Activated CD4-positive, CD25-positive, alpha-beta regulatory T cell treated with anti-CD3 and anti-CD28 coated beads, Interleukin-2, amount 50 U/mL, for 24 hours (primary cell): ENCODE measurements around the gene MTARC1.

Experiments used
- ATAC-seq, 2 donors: fragments of 150-1000 bp; cut with Tn5 transposase; one replicate each; pipeline ENCODE4 v1.10.0; 2021; ENCODE audit warnings: mild to moderate bottlenecking in 1 of 2, moderate library complexity in 1 of 2

The MTARC1 gene

GRCh38 chr1:220786337-220787068 is at the start of gene MTARC1:
TSS of gene MTARC1 (plus strand) at chr1:220786913. CDS start at chr1:220786945, 32 bp downstream.
- peak; percentile 13 to 28 for ATAC-seq

- ATAC-seq = no peak
These were observed 45.4 kb upstream of the MTARC1 start for GRCh38 chr1:220741349-220741748.

DNA sequence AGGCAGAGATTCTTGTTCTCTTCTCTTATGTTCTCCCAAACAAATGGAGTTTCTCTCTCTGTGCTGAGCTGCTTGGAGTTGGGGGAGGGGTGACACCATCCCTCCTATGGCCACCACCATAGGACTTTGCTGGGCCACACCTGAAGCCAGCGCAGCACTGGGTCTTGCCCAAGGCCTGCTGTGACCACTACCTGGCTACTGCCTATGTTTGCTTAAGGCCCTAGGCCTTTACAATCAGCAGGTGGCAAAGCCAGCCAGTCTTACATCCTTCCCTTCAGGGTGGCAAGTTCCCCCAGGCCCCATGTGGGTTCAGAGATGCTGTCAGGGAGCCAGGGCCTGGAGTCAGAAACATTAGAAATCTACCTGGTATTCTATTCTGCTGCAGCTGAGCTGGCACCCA is 44.9 kb upstream of the MTARC1 start:
- no peak for ATAC-seq

- ATAC-seq = no peak
These were observed 44.2 kb upstream of the MTARC1 start for GRCh38 chr1:220742520-220742919.

GRCh38 chr1:220746851-220747250 is 39.9 kb upstream of the MTARC1 start:
- no peak for ATAC-seq

GRCh38 chr1:220747437-220748088 is 39.1 kb upstream of the MTARC1 start:
- no peak for ATAC-seq

DNA sequence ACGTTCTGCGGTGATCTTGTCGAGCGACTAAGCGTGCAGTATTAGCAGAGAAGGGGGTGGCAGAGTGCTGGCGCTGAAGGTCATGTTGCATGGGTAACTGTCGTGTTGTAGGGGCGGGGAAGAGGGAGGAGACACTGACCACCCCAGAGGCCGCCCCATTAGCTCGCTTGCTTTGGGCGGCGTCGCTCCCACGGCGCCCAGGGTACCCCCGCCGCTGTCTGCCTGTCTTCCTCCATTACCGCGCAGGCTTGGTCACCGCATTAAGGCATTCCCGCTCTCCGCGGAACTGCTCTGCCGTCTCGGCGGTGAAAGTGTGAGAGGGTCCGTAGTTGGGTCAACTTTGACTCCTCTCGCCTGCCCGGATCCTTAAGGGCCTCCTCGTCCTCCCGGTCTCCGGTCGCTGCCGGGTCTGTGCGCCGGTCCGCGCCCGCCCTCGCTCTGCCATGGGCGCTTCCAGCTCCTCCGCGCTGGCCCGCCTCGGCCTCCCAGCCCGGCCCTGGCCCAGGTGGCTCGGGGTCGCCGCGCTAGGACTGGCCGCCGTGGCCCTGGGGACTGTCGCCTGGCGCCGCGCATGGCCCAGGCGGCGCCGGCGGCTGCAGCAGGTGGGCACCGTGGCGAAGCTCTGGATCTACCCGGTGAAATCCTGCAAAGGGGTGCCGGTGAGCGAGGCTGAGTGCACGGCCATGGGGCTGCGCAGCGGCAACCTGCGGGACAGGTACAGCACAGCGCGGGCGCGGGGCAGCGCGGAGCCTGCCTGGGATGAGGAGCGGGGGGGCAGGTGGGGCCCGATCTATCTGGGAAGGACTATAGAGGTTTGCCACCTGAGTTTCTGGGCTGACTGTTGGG is 38.4 kb upstream of the MTARC1 start, which contains the start of gene MTARC2:
Gene MTARC2, plus strand, starts transcription at position 234 of the 846 bp plus-strand sequence. Its CDS starts 210 bp downstream, at position 444.
- peak; percentile 31 to 40 for ATAC-seq

DNA sequence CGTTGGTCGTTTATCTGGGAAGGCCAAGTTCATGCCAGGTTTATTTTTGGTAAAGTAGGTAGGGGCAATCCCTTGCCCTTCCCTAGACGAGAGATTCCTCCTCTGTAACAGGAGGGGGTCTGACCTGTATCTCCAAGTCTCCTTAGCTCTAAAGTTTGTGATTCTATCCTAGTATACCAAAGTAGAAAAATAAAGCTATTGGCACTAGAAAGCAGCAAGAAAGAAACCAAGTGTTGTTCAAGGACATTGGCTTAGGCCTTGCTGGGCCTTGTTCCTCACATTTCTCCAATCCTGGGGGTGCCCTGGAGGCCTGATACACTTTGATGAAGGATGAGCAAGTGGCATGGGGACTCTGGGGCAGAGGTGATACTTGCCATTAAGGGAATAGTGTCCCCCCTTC is 37.8 kb upstream of the MTARC1 start:
- ATAC-seq = no peak

- ATAC-seq = no peak
These were observed 36.6 kb upstream of the MTARC1 start for GRCh38 chr1:220750131-220750515.

DNA sequence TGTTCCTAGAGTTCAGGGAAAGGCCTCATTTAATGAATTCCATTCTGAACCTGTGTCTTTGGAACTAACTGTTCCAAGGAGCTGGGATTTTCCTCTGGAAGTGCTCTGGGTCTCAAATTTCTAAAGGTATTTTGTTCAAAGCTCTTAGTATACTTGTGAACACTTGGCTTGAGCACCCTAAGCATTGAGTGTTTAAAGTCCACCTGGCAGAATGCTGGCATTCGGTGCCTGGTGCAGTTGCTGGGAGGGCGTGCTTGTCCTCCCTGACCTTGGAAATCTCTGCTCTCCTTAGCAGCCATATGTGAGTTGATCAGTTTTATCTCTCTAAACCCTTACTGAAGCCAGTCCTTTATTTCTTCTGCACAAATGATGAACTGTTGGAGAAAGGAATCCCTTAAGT is 35.6 kb upstream of the MTARC1 start:
- ATAC-seq = no peak

DNA sequence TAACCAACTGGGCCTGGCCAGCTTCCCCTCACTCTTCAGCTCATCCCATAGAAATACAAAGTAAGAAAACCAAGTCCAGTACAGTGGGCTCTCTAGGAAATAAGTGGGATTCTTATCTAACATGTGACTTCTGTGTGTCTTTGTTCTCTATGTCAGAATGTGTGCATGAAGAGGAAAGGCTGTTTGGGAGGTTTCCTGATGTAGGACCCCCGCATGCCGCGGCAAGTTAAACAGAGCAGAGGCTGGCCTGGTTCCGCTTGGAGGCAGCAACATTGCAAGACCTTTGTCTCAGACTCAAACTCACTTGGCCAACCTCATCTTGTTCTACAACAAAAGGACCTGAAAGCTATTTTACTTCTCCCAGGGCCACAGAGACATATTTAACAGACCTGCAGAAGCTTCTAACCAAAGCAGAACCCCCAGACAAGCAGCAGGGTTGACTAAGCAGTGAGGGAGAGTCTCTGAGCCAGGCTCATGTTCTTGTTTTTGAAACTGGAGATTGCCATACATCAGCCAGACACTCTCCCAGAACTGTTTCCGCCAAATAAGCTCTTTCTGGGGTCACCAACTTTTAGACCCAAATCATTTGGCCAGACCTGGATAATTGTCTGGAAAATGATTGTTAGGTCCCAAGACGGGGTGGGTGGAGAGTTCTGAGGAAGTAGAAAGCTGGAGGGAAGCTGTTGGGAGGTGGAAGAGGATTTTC is 32.3 kb upstream of the MTARC1 start:
- no peak for ATAC-seq

DNA sequence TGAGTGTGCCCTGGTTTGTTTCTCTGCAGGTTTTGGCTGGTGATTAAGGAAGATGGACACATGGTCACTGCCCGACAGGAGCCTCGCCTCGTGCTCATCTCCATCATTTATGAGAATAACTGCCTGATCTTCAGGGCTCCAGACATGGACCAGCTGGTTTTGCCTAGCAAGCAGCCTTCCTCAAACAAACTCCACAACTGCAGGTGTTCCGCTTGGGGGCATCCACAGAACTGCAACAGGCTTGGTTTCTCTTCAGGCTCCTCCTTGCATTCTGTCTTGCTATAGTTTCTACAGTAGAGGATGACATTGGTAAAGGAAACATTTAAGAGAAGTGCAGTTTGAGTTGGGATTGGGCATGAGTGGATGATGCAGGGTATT is 31.8 kb upstream of the MTARC1 start:
- no peak for ATAC-seq

DNA sequence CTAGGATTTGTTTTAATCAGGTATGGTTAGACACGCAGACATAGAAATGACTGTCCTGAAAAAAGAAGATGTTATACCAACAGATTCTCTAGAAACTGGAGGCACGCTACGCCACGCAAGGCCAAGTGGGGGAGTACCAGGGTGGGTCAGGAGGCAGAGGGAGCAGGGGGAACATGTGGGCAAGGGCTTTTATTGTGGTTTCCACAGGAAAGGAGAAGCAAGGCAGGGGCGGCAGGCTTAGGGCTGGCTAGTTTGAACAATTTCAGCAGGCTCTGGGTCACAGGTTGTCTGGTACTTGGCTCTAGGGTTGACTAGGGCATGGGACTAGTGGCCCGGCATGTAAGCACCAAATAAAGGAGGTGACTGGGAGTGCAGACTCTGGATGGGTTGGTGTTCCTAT is 31.4 kb upstream of the MTARC1 start:
- no peak for ATAC-seq

- ATAC-seq = no peak
These were observed 29.3 kb upstream of the MTARC1 start for GRCh38 chr1:220757441-220757840.

GRCh38 chr1:220759147-220759546 is 27.6 kb upstream of the MTARC1 start:
- no peak for ATAC-seq

DNA sequence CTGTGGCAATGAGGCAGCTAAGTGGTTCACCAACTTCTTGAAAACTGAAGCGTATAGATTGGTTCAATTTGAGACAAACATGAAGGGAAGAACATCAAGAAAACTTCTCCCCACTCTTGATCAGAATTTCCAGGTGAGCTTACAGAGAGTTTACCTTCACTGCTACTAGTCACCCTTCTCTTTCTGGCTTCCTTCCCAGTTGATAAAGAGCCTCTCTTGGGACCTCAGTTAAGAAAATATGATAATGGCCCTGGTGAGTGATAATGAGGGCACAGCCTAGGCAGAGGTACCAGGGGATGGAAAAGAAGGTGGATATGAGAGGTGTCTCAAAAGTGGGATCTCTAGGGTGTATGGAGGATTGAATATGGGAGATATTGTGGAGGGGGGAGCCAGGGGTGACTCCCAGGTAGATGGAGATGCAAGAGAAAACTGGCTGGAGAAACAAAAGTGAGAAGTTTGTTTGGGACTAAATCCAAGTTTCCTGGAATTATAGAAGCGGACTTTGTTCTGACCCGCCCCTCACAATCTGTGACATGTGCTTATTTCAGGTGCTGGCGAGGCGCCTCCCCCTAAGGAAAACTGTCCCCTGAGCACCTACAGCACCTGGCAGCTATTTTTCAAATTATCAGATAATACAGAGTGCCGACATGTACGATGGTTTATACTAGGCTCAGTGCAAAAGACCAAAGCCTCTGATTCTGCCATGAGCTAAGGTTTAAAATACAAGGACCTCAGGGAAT is 24.9 kb upstream of the MTARC1 start:
- ATAC-seq = no peak

GRCh38 chr1:220764757-220765156 is 22.0 kb upstream of the MTARC1 start:
- no peak for ATAC-seq

DNA sequence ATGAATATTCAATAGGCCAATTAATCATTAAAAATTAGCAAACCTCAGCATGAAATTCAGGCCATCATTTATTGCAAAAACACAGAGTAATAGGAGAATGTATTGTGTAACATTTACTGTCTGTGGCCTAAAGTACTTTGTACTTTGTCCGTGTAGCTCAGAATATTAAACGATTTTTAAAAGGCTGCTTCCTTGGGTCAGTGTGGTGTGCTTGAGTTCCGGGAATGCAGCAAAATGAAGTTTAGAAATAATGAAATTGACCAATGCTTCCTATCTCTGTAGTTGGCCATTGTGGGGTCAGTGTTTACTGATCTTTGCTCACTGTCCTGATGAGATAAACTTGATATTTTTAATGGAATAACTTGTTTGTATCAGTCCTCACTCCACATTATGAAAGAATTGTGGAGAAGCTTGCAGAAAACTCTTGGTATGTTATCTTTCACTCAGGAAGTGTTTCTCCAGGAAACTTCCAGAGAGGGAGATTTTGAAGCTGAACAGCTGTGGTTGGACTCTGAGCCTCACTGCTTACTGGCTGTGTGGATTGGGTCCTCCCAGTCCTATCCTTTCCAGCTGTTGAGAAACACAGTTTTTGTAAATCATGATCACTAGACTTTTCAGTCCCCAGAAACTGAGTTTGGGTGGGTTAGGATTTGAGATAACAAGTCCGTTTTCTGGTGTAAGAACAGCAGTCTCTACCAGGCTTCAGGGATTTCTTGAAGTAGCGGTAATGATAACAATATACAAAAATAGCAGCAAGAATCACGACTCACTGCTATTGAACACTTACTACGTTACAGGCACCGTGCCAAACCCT is 19.2 kb upstream of the MTARC1 start:
- ATAC-seq = no peak

DNA sequence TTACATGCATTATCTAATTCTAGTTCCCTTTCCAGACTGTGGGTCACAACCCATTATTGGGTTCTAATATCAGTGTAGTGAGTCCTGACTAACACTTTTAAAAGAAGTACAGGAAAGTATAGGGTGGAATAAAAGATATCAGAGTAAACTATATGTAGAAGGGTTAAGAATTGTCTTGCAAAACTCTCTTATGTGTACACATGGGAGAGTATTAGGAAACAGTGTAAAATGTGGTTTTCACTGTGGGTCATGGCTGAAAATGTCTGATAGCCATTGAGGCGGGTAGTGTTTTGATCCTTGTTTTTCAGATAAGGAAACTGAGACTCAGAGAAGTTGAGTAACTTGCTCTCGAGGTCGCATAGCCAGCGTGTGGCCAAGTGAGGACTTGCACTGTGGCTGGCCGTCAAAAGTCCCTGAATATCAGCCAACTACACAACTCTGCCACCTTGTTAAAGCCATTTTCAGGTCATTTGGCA is 18.5 kb upstream of the MTARC1 start:
- no peak for ATAC-seq

DNA sequence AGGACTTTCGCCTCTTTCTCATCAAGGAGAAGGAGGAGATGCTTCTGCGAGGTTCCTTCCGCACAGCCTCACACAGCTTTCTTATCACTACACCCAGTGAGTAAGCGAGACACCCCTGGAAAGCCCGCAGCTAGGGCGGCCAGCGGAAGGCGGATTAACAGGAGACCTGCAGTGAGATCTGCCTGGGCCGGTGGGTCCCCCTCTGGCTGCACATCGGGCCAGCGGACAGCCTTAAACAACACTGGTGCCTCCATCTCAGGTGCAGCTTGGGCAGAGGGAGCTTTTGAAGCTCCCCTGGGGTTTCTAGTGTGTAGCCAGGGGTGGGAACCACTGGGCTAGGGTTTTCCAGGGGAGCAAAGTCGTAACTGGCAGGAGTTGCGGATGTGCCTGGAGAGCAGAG is 17.5 kb upstream of the MTARC1 start:
- no peak for ATAC-seq
